NCI-H2196 treated with DMSO at 0.1 percent for 48 hours (cell line): ENCODE data around the gene AQP10.
"Not testable (repeated sequence)": the region's sequence is repeated elsewhere in the genome, so short reads cannot be mapped to it uniquely, and the experiment has no call there.

Source experiments
- DNase-seq: peaks from one replicate; lab custom pipeline; 2025; ENCODE audit not compliant: unreplicated experiment; lab: John Stamatoyannopoulos, UW

The AQP10 gene

DNA sequence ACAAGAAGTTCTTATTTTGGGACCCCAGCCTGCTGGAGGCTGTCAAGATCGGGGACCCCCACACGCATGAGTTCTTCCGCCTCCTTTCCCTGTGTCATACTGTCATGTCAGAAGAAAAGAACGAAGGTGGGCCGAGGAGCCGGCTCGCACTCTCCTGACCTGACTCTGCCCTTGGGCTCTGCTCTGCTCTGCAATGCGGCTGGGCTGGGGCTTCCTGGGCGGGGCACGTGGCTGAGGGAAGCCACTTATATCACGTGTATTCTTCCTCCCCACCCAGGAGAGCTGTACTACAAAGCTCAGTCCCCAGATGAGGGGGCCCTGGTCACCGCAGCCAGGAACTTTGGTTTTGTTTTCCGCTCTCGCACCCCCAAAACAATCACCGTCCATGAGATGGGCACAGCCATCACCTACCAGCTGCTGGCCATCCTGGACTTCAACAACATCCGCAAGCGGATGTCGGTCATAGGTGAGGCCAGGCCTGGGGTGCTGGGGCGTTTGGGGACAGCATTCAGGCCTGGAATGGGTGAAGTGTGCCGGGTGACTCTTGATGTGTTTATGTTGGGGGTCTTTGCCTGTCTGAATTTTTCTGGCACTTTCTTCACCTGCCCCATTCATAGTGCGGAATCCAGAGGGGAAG, 22.1 kb downstream of the AQP10 start:
- DNase-seq: no peak

DNA sequence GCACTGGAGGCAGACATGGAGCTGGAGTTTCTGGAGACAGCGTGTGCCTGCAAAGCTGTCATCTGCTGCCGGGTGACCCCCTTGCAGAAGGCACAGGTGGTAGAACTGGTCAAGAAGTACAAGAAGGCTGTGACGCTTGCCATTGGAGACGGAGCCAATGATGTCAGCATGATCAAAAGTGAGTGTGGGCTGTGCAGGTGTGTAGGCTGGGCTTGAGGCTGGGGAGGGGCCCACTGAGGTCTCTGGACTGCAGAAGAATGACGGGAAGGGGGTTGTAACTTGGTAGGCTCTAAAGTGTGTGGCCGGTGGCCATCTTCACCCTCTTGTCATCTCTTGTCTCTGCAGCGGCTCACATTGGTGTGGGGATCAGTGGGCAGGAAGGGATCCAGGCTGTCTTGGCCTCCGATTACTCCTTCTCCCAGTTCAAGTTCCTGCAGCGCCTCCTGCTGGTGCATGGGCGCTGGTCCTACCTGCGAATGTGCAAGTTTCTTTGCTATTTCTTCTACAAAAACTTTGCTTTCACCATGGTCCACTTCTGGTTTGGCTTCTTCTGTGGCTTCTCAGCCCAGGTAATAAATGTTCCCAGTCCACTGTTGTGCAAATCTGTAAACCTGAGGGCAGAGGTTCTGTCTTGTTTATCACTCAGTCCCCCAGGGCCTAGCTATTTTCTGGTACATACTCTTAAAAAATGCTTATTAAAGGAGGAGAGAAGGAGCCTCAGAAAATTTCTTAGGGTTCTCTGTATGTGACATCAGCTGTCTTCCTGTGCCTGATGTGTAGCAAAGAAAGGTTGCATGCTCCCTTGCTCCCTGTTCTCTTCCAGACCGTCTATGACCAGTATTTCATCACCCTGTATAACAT, 24.3 kb downstream of the AQP10 start:
- DNase-seq: no peak

DNA sequence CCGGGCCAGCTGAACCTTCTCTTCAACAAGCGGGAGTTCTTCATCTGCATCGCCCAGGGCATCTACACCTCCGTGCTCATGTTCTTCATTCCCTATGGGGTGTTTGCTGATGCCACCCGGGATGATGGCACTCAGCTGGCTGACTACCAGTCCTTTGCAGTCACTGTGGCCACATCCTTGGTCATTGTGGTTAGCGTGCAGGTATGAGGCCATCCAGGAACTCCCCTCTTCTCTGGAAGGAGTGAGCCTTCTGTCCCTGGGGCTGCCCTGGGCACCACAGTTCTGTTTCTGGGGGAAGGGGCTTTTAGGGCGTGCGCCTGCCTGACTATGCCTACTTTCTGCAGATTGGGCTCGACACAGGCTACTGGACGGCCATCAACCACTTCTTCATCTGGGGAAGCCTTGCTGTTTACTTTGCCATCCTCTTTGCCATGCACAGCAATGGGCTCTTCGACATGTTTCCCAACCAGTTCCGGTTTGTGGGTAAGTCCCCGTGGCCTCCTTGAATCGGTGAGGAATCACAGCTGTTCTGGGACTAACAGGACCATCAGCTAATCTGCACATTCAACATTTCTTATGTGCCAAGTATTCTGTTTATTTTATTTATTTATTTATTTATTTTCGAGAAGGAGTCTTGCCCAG, 25.5 kb downstream of the AQP10 start:
- no peak for DNase-seq

DNA sequence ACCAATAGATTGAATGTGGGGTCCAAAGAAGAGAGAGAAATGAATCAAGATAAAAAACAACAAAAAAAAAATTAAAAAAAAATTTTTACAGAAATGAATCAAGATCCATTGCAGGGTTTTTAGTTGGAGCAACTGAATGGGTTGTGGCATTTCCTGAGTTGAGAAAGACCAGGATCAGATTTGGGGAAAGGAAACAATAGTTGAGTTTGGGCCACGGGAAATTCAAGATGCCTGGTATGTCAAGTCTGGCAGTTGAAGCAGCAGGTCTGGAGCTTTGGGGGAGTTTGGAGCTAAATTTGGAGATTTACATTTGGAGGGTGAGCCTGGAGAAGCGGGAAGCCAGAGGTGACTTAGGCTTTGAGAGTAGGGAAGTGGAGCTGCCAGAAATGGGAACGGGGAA, 27.1 kb downstream of the AQP10 start:
- no peak for DNase-seq

DNA sequence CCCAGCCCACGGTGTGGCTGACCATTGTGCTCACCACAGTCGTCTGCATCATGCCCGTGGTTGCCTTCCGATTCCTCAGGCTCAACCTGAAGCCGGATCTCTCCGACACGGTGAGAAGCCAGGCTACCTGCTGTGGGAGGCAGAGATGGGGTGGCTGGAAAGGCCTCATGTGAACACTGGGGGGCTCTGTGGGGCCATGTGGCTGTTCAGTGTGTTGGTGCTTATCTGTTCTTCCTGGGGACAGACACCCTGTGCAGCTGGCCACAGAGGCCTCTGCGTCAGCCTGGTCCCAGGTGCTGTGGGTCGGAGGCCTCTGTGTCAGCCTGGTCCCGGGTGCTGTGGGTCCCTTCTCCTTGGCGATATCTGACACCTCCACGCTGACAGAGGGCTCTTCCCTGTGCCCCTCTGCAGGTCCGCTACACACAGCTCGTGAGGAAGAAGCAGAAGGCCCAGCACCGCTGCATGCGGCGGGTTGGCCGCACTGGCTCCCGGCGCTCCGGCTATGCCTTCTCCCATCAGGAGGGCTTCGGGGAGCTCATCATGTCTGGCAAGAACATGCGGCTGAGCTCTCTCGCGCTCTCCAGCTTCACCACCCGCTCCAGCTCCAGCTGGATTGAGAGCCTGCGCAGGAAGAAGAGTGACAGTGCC, 27.7 kb downstream of the AQP10 start:
- no peak for DNase-seq

DNA sequence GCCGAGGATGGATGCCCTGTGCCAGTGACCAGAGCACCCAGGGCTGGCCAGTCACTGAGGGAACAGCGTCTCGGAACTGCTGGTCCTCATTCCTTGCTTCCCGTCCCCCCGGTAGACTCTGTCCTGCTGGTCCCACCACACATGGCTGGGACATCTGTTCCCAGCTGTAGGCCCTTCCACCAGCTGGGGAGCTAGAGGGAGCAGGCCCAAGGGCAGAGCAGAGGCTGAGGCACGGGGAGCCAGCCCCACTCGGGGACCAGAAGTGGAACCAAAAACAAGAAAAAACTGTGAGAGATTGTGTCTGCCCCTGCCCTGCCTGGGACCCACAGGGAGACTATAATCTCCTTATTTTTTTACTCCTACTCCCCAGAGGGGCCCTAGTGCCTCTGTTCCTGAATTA, 28.2 kb downstream of the AQP10 start:
- no peak for DNase-seq

DNA sequence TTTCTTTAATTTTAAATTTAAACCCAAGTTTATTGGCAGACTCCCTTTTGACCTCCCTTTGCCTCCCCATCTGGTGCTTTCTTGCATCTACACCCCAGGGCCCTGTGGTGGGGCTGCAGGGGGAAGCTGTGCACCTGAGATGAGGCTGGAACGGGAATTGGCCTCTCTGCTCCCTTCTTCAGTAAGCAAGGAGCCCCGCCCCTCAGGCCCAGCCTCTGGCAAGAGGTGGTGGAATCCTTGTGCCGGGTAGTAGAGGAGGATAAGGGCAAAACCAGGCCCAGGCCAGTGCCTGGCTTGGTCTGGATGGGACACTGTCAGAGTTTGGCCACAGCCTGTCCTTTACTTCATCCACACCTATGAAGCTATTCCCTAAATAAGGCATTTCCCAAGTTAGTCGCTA, 29.5 kb downstream of the AQP10 start:
- no peak for DNase-seq

DNA sequence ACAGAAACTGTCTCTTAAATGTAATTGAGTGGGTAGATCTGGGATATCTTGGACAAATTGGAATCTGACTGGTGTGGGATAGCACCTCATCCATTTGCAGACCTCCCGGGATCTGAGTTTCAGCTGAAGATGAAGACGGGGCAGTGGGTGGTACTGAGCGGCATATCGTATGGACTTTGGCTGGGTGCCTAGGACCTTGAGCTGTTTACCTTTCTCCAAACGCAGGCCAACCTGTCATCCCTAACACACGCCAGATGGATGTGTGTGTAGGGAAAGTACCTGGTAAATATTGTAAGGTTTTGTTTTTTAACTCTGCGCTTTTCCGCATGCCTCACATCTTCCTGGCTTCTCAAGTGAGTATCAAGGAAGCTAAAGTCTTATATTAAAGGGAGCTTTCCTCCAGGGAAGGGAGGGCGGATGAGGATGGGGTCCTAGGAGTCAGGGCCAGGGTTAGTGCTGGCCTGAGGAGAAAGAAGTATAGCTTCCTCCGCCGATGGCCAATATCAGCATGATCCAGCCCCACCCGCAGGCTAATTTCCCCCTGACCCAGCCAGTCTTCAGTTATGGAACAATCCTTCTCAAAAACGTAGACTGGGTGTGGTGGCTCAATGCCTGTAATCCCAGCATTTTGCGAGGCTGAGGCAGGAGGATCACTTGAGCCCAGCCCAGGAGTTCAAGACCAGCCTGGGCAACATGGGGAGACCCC, 30.6 kb downstream of the AQP10 start:
- no peak for DNase-seq

DNA sequence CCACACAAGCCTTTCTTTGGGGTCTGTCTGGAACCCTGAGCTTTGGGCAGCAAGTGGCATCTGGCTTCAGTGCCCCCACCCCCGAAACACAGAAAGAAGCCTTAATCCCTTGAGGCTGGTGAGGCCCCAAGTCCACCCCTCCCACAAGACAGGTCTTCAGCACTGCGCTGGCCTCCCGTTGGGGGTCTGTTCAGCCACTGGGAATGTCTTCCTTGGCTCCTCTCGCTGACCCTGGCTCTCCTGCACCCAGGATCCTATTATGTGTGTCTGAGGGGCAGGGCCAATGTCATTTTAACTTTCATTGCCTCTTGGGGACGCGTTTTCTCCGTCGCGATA, 31.3 kb downstream of the AQP10 start:
- no peak for DNase-seq

DNA sequence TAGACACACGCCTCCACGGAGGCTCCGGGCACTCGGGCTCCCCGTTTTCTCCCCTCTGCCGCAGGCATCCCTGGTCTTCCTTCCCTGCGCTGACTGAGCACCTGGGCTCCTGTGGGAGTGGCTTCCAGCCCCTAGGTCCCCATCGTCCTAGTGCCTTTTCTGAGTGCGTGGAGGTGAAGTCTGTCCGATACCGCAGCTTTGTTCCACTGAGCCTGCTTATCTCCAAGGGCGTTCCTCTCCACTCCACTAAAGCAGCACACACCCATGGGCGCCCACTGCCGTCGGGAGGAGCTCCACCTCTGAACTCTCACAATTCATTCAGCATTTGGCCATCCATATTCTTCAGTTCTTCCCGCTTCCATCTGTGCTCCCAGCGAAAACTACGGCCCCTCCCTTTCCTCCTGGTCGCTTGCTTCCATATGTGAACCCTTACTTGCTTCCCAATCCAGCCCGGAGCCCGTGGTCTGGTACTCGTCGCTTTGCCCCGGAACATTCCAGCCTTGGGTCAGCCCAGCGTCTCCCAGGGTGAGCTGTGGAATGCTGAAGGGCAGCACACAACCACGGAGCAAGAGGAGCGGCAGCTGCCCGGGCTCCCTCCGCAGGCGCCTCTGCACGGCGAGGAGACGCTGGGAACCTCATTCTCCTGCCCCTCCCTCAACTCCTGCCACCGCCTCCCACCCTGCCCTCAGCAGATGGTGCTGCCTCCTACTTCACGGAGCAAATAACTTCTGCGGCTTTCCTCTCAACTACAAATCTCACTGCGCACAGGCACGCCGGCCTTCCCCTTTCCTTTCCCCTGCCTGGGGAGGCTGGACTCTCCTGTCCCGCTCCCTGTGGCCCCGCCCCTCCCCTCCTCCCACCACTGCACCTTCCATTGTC, 31.9 kb downstream of the AQP10 start:
- DNase-seq: no peak

DNA sequence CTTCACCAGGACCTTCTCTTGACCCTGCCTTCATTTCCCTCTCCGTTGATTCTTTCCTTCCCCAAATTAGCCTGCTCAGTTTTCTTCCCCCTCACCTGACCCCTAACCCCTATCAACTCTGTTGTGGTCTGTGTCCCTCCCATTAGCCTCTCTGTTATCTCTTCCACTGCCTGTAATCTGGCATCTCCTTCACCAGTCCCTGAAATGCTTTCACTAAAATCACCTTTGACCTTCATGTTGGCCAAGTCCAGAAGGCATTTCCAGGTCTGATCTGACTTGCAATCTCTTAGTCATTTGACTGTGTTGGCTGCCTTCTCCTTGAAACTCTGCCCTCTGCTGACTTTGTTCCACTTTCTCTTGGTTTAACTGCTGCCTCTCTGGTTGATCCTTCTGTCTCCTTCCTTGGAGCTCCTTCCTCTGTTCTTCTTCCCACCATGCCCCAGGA, 32.6 kb downstream of the AQP10 start:
- no peak for DNase-seq

DNA sequence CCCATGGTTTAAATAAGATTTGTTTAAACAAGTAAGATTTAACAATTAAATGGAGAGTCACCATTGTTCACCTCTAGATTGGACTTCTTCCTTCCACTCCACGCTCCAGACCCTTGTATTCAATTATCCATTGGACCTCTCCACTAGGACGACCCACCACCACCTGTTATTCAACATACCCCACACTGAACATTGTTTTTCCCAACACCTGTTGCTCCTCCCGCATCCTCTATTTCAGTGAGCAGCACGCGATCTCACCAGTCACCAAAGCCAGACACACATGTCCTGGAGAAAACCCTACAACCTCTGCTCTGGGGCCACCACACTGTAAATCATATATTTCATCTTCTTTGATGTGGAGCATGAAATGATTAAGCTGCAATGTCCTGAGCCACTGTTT, 33.1 kb downstream of the AQP10 start:
- DNase-seq: no peak

DNA sequence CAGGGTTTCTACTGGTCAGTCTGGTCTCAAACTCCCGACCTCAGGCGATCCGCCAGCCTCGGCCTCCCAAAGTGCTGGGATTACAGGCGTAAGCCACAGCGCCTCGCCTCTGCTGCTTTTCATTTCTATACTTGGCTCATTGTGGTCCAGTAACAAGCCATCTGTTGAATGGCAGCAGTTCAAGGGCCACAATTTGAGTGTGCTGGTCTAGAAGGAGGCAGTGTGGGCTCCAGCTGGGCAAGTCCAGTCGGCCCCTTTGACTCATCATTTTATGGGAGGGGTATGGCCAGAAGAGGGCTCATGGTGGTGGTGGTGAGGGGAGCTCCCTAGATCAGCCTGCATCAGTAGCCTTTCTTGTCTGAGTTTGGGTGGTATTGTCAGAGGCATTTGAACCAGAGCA, 37.6 kb downstream of the AQP10 start:
- DNase-seq: no peak

DNA sequence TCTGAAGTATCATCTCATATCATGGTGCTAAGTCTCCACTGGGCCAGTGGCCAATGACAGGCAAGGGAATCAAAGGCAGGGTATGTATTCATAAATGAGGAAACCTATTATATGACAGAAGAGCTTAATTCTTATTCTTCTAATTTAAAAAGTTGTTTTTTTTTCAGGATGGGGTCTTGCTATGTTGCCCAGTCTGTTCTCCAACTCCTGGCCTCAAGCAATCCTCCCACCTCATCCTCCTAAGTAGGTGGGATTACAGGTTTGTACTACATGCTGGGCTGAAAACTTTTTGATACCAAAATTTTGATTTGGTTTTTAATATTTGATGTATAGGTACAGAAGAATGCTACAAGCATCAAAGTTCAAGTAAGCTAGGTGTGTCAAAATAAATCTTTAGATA, 39.4 kb downstream of the AQP10 start:
- DNase-seq: no peak

DNA sequence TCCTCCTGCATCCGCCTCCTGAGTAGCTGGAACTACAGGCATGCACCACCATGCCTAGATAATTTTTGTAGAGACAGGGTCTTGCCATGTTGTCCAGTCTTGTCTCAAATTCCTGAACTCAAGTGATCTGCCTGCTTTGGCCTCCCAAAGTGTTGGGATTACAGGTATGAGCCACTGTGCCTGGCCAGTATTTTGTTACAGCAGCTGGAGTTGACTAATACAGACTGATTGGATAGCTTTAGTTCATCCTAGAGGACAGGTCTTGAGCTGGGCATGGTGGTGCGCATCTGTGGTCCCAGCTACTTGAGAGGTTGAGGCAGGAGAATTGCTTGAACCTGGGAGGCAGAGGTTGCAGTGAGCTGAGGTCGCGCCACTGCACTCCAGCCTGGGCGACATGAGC, 40.0 kb downstream of the AQP10 start:
- DNase-seq: not testable (repeated sequence)

DNA sequence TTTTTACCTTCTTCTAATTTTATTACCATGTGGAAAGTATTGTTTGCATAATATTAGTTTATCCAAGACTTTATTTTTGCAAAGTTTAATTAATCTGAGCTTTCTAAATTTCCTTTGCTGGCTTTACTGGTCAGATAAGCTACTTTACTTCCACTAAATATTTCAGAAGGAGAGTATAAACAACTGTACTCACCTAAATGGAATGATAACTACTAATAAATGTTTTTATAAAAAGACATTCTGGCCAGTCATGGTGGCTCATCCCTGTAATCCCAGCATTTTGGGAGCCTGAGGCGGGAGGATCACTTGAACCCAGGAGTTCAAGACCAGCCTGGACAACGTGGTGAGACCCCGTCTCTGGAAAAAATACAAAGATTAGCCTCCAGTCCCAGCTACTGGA, 40.5 kb downstream of the AQP10 start:
- no peak for DNase-seq

DNA sequence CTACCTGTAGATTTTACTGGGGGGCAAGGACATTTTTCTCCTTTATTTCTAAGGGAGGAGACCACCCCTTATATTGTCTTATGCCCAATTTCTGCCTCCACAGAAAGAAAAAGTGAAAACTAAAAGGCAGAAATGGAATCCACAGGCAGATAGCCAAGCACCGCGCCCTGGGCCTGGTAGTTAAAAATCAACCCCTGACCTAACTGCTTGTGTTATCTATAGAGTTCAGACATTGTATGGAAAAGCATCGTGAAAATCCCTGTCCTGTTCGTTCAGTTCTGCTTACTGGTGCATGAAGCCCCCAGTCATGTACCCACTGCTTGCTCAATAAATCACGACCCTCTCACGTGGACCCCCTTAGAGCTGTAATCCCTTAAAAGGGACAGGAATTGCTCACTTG, 50.5 kb downstream of the AQP10 start:
- no peak for DNase-seq

DNA sequence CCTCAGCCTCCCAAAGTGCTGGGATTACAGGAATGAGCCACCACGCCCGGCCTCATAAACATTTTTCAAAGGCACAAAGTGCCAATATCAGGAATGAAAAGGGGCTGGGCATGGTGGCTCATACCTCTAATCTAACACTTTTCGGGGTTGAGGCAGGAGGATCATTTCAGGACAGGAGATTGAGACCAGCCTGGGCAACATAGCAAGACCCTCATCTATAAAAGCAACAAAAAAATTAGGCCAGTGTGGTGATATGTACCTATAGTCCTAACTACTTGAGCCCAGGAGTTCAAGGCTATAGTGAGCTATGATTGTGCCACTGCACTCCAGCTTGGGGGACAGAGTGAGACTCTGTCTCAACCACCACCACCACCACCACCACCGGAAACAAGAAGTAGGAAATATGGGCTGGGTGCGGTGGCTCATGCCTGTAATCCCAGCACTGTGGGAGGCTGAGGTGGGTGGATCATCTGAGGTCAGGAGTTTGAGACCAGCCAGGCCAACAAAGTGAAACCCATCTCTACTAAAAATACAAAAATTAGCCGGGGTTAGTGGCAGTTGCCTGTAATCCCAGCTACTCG, 53.0 kb downstream of the AQP10 start:
- not testable (repeated sequence) for DNase-seq
